ENCODE results near the gene PML.

PML gene

DNA sequence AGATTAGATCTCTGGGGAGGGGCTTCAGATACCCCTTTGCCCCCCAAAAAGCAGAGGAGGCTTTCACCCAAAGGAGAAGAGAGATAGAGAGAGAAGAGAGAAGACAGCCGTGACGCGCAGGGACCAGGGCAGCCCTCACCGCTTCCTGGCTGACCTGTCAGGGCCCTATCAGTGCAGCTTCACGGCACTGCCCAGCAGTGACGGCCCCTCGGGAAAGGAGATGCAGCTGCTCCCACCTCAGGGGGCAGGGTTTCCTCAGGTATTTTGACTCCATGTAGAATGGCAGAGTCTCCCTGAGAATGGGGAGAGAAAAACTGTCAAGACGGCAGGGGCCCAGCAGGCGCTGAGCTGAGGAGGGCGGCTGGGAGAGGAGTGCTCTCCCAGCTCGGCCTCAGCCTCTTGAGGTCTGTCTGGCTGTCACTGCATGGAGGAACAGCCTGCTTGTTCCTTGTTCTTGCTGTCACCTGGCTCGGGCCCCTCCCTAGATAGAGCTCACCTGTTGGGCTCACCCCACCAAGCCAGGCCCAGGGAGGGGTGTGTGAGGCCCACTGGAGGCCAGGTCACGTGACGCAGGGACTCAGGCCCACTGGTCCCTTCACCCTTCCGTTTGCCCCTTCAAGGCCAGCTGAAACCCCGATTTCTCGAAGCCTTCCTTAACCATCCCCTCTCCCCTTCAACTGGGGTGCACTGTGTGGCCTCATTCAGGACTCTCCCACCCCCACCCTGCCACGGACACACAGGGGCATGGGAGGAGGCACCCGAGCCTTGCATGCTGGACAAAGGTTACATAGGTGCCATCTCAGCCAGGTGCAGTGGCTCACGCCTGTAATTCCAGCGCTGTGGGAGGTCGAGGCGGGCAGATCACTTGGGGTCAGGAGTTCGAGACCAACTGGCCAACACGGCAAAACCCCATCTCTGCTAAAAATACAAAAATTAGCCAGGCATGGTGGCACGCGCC lies 40.0 kb upstream of the PML start:
- Histone ChIP-seq H3K9ac (no peak overlapping the region), H3K27ac (no peak overlapping the region), H3K4me2 (no peak overlapping the region), H2AFZ (ENCODE audit: low read depth) (no peak overlapping the region), H4K20me1 (ENCODE audit: insufficient read depth) (no peaks in the 10 kb centered on the region), H3K4me3 (IDR thresholded peaks at IDR 0.05; ENCODE audit: insufficient read depth, low read depth, low read length) (no peak overlapping the region), H3K36me3 (ENCODE audit: insufficient read depth) (no peaks in the 10 kb centered on the region), H3K27me3 (ENCODE audit: insufficient read depth, low read depth) (no peaks in the 10 kb centered on the region), H3K79me2 (ENCODE audit: insufficient read depth, low read depth) (no peaks in the 10 kb centered on the region), H3K4me1 (ENCODE audit: low read depth, poor library complexity, severe bottlenecking) (peaks cover 17% of the 10 kb centered on the region)
- TF ChIP-seq, protein P1, sequence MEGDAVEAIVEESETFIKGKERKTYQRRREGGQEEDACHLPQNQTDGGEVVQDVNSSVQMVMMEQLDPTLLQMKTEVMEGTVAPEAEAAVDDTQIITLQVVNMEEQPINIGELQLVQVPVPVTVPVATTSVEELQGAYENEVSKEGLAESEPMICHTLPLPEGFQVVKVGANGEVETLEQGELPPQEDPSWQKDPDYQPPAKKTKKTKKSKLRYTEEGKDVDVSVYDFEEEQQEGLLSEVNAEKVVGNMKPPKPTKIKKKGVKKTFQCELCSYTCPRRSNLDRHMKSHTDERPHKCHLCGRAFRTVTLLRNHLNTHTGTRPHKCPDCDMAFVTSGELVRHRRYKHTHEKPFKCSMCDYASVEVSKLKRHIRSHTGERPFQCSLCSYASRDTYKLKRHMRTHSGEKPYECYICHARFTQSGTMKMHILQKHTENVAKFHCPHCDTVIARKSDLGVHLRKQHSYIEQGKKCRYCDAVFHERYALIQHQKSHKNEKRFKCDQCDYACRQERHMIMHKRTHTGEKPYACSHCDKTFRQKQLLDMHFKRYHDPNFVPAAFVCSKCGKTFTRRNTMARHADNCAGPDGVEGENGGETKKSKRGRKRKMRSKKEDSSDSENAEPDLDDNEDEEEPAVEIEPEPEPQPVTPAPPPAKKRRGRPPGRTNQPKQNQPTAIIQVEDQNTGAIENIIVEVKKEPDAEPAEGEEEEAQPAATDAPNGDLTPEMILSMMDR (conservative IDR thresholded peaks at IDR 0.05; ENCODE audit: low read depth, low read length), result no peak

DNA sequence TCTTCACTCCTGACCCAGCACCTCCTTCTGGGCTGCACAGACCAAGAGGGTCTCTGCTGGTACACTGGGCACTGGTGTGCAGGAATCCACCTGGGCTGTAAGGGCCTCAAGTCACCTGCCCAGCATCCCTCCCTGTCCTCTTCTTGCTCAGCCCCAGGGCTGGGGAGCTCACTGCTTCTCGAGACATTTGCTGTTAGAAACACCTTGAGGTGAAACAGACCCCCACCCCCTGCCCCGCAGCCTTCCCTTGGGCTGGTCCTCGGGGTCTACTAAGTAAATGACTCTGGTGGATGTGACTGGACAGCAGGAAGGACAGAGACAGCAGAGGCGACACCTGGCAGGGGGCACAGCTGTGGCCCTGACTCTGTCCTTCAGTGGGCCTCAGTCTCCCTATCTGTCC lies 39.2 kb upstream of the PML start:
- TF ChIP-seq, protein P1 (conservative IDR thresholded peaks at IDR 0.05; ENCODE audit: low read depth, low read length), result no peak
- Histone ChIP-seq H3K27me3 (ENCODE audit: insufficient read depth, low read depth) (no peaks in the 10 kb centered on the region), H3K4me2 (no peak overlapping the region), H3K36me3 (ENCODE audit: insufficient read depth) (no peaks in the 10 kb centered on the region), H3K9ac (no peak overlapping the region), H4K20me1 (ENCODE audit: insufficient read depth) (no peaks in the 10 kb centered on the region), H2AFZ (ENCODE audit: low read depth) (no peak overlapping the region), H3K79me2 (ENCODE audit: insufficient read depth, low read depth) (no peaks in the 10 kb centered on the region), H3K4me3 (IDR thresholded peaks at IDR 0.05; ENCODE audit: insufficient read depth, low read depth, low read length) (no peak overlapping the region), H3K4me1 (ENCODE audit: low read depth, poor library complexity, severe bottlenecking) (peaks cover 26% of the 10 kb centered on the region), H3K27ac (no peak overlapping the region)

DNA sequence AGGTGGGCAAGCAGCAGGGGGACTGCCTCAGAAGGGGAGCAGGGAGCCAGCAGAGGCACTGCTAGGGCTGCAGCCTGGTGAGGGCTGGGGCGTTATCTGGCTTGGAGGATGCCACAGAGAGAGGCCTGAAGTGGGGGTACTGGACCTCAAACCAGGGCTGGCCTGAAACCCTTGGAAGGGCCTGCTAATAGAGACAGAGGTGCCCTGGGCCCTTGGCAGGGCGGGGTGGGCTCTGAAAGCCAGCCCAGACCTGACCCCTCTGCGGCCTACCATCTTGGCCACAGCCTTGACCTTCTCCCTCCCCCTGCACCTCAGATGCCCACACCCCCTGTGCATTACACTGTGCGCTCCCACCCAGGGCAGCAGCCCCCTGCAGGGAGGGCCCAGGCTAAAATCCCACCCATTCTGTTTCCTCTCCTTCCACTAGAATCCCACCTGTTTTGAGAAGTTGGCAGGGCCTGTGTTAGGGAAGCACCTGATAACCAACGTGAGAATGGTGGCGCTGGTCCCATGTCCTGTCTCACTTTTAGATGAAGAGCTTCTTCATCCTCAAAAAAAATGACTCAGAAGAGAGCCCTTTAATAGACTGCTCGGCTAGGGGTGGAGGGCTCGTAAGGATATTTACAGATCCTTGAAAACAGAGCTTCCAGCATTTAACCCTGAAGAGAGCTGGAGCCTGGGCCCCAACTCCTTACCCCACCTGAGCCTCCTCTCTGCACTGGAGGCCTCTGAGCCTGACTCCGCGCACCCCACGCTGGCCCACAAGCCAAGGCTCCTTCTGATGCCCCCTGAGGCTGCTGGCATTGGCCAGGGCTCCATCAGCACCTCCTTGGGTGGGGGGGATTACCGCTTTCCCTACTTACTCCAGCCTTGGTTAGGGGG lies 38.4 kb upstream of the PML start:
- Histone ChIP-seq H3K79me2 (ENCODE audit: insufficient read depth, low read depth) (no peaks in the 10 kb centered on the region), H3K4me2 (no peak overlapping the region), H4K20me1 (ENCODE audit: insufficient read depth) (no peaks in the 10 kb centered on the region), H3K9ac (no peak overlapping the region), H3K27ac (no peak overlapping the region), H2AFZ (ENCODE audit: low read depth) (no peak overlapping the region), H3K4me3 (IDR thresholded peaks at IDR 0.05; ENCODE audit: insufficient read depth, low read depth, low read length) (no peak overlapping the region), H3K36me3 (ENCODE audit: insufficient read depth) (no peaks in the 10 kb centered on the region), H3K4me1 (ENCODE audit: low read depth, poor library complexity, severe bottlenecking) (peaks cover 34% of the 10 kb centered on the region), H3K27me3 (ENCODE audit: insufficient read depth, low read depth) (no peaks in the 10 kb centered on the region)
- TF ChIP-seq, protein P1 (conservative IDR thresholded peaks at IDR 0.05; ENCODE audit: low read depth, low read length), result no peak

DNA sequence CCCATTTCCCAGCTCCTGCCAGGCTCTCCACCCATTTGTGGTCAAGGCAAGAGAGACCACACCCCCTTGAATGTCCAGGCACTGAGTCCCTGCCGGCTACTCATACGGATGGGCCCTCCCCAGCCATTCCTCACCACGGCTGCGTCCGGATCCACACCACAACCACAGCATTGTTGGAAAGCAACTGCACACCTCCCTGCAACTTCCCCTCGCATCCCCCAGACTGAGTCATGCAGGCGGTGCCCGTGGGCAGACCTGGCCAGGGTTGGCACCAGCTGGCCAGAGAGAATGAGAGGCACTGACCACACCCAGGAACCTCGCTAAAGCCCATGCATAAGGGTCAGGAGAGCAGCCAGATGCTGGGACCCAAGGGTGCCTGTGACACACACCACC lies 37.8 kb upstream of the PML start:
- no peak overlapping the region for H3K4me2 ChIP-seq
- no peaks in the 10 kb centered on the region for H4K20me1 ChIP-seq (ENCODE audit: insufficient read depth)
- TF ChIP-seq, protein P1 (conservative IDR thresholded peaks at IDR 0.05; ENCODE audit: low read depth, low read length), result no peak
- H3K4me1 ChIP-seq (ENCODE audit: low read depth, poor library complexity, severe bottlenecking), result peaks cover 38% of the 10 kb centered on the region
- H2AFZ ChIP-seq (ENCODE audit: low read depth), result no peak overlapping the region
- H3K36me3 ChIP-seq (ENCODE audit: insufficient read depth), result no peaks in the 10 kb centered on the region
- no peak overlapping the region for H3K9ac ChIP-seq
- H3K79me2 ChIP-seq (ENCODE audit: insufficient read depth, low read depth), result no peaks in the 10 kb centered on the region
- no peak overlapping the region for H3K27ac ChIP-seq
- H3K4me3 ChIP-seq (IDR thresholded peaks at IDR 0.05; ENCODE audit: insufficient read depth, low read depth, low read length), result no peak overlapping the region
- no peaks in the 10 kb centered on the region for H3K27me3 ChIP-seq (ENCODE audit: insufficient read depth, low read depth)

Measured in KMS-11 (cell line).